ENCODE data around the gene ALOXE3.

- TF ChIP-seq CTCF (IDR thresholded peaks at IDR 0.05) (no peak), POLR2A (IDR thresholded peaks at IDR 0.05; ENCODE audit: low read depth) (no peak), EP300 (IDR thresholded peaks at IDR 0.05) (no peak)
Measured at GRCh38 chr17:8082292-8082691, 36.0 kb downstream of the ALOXE3 start.
